ENCODE results near the gene JUP. TPM values are rescaled to one million over a fixed set of nuclear protein-coding genes. Genes with fewer than 3 reads are reported as not detected.
A peak's percentile ranks its signal among the peaks of the same experiment; 100 is the strongest.

Gene JUP
- total and polyA plus RNA-seq, 2 of the 13 experiments (the other 11 are each of a cell fraction or from before 2014, with no cell fraction given): 12.1 to 20.6 TPM

DNA sequence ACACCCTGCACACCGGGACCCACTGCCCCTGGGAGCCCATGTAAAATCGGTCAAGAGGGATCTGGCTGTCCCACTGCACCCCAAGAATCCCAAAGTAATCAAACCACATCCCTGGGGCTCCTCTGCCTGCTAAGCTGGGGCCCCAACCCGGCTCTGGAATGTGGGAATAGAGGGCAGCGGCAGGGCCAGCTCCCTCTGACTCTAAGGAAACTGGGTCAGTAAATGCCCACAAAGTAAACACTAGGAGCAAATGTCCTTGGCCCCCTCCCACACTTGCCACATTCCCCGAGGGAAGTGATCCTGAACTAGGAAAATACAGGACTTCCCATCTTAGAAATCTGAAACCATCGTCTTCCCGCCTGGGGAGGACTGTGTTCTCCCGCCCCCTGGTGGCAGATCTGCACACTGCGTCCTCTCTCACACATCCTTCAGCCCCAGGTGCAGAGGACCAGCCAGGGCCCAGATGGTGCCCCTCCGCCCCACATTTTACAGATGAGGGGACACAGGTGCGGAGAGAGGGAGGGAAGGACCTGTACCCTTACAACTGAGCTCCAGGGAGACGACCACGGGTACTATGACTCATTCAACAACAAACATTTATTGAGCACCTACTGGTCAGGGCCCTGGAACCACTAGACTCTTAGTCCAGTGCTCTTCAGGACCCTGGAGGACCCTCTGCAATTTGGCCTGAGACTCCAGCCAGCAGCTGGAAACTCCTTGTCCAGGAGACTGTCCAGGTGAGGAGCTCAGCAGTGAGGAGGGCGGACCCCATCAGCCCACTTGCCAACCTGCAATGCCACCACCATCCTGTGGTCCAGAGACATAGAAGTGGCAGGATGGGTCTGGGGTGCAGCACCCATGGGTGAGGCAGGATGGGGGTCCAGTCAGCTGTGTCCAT is 15.1 kb upstream of the JUP start (continued):
- TF ChIP-seq ZNF496 (CRISPR knock-in tag; IDR thresholded peaks at IDR 0.05; ENCODE audit: insufficient replicate concordance) (no peak), MIER2 (CRISPR knock-in tag; IDR thresholded peaks at IDR 0.05) (peak; percentile 33; the same call in 1 of the 2 replicates), ZNF263 (CRISPR knock-in tag; IDR thresholded peaks at IDR 0.05) (peak; percentile 89), PHF8 (CRISPR knock-in tag; IDR thresholded peaks at IDR 0.05) (0 out of 2 replicates have a peak, but pooled peaks have one; percentile 34), BORCS8-MEF2B (CRISPR knock-in tag; IDR thresholded peaks at IDR 0.05) (peak; percentile 47; the same call in 1 of the 2 replicates), MED8 (CRISPR knock-in tag; IDR thresholded peaks at IDR 0.05; ENCODE audit: insufficient replicate concordance) (peak; percentile 39), PHF5A (CRISPR knock-in tag; IDR thresholded peaks at IDR 0.05; ENCODE audit: low read depth, unreplicated experiment) (peak; percentile 64), ZNF335 (CRISPR knock-in tag; IDR thresholded peaks at IDR 0.05) (peak; percentile 67; the same call in 1 of the 2 replicates)
- TF ChIP-seq, protein P1, sequence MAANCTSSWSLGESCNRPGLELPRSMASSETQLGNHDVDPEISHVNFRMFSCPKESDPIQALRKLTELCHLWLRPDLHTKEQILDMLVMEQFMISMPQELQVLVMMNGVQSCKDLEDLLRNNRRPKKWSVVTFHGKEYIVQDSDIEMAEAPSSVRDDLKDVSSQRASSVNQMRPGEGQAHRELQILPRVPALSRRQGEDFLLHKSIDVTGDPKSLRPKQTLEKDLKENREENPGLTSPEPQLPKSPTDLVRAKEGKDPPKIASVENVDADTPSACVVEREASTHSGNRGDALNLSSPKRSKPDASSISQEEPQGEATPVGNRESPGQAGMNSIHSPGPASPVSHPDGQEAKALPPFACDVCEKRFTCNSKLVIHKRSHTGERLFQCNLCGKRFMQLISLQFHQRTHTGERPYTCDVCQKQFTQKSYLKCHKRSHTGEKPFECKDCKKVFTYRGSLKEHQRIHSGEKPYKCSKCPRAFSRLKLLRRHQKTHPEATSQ (CRISPR knock-in tag; IDR thresholded peaks at IDR 0.05; ENCODE audit: borderline replicate concordance): 0 out of 2 replicates have a peak, but pooled peaks have one; percentile 20
